HepG2 (cell line): ENCODE results near the gene VNN1. TPM values are rescaled to one million over a fixed set of nuclear protein-coding genes. Genes with fewer than 3 reads are reported as not detected.

Experiments
- ATAC-seq: fragments of 200-7000 bp; cut with Tn5 transposase; 3 replicates; pipeline ENCODE4 v1.9.1; 2020; ENCODE audit warnings: mild to moderate bottlenecking, moderate library complexity
- BruUV-seq: library from RNA; stranded (reverse); fragments of 400-500 nt; replicated peaks from 2 replicates; lab custom pipeline; 2021; lab: Mats Ljungman, UMichigan
- CTCF ChIA-PET: fragments of 300-600 bp; formaldehyde crosslinking; extraction: SDS; loops from one replicate; lab custom pipeline; 2021; ENCODE audit warnings: low total read pairs, inconsistent platforms, low intra/inter-chr PET ratio; lab: Yijun Ruan, JAX
- POLR2A ChIA-PET: fragments of 350-600 bp; sonication (Branson Sonifier 250); formaldehyde crosslinking; loops from one replicate; lab custom pipeline; 2020; ENCODE audit warnings: antibody characterized with exemption, inconsistent platforms; lab: Yijun Ruan, JAX
- DNase-seq: peaks from one replicate; pipeline ENCODE4 v3.0.0-alpha.2; 2015; ENCODE audit warnings: low spot score
- FAIRE-seq: peaks from 3 replicates; lab custom pipeline; 2011; peaks lifted over from hg19 to GRCh38; lab: Jason Lieb, UNC
- H2AFZ ChIP-seq: one replicate; pipeline ENCODE4 v1.6.1; 2011; ENCODE audit warnings: low read length, inconsistent platforms
- H3K27ac ChIP-seq: fragments of 300-600 bp; 3 replicates; pipeline ENCODE4 v1.8.0; 2011; ENCODE audit warnings: mixed run types, mild to moderate bottlenecking, mixed read lengths, low read length, inconsistent platforms; ENCODE audit not compliant: insufficient read depth; ENCODE audit errors: extremely low read length
- H3K27me3 ChIP-seq, 2 experiments: fragments of 200-600 bp in 1 of 2; 2 replicates in 1 of 2; 3 replicates in 1 of 2; pipeline versions ENCODE4 v1.6.0 to v1.8.0; 2011; ENCODE audit warnings: low read length in 2 of 2, mild to moderate bottlenecking in 2 of 2, moderate library complexity in 2 of 2, inconsistent platforms in 1 of 2; ENCODE audit not compliant: insufficient read depth in 2 of 2, control insufficient read depth in 1 of 2
- H3K36me3 ChIP-seq, 2 experiments: fragments of 200-600 bp in 1 of 2; replicated peaks in 1 of 2; 2 replicates in 1 of 2; 3 replicates in 1 of 2; pipeline versions ENCODE4 v1.5.1 to v1.8.0; 2011; ENCODE audit warnings: low read length in 2 of 2, inconsistent platforms in 1 of 2; ENCODE audit not compliant: insufficient read depth in 2 of 2, control insufficient read depth in 1 of 2
- H3K4me1 ChIP-seq: 2 replicates; pipeline ENCODE4 v1.5.1; 2012; ENCODE audit warnings: low read length, inconsistent platforms; ENCODE audit not compliant: insufficient read depth
- H3K4me2 ChIP-seq: 2 replicates; pipeline ENCODE4 v1.6.0; 2011; ENCODE audit warnings: low read depth, low read length, inconsistent platforms
- H3K4me3 ChIP-seq, 3 experiments: fragments of 200-600 bp in 1 of 3; sonication (generic), shearing (Covaris generic) in 1 of 3; replicated peaks in 1 of 3; 2 replicates each; pipeline ENCODE4 v1.5.1; 2011 to 2016; ENCODE audit warnings: low read length in 3 of 3, inconsistent platforms in 2 of 3, low read depth in 2 of 3, mild to moderate bottlenecking in 2 of 3, control low read depth in 1 of 3, mixed read lengths in 1 of 3; ENCODE audit not compliant: insufficient read depth in 1 of 3
- H3K79me2 ChIP-seq: one replicate; pipeline ENCODE4 v1.6.1; 2011; ENCODE audit warnings: low read length, inconsistent platforms; ENCODE audit not compliant: insufficient read depth
- H3K9ac ChIP-seq: 2 replicates; pipeline ENCODE4 v1.6.0; 2011; ENCODE audit warnings: mild to moderate bottlenecking, low read depth, low read length, inconsistent platforms; ENCODE audit not compliant: insufficient read depth
- H3K9me3 ChIP-seq: 2 replicates; pipeline ENCODE4 v1.5.1; 2012; ENCODE audit warnings: mild to moderate bottlenecking, low read length
- H4K20me1 ChIP-seq: 2 replicates; pipeline ENCODE4 v1.6.0; 2011; ENCODE audit warnings: inconsistent platforms, mild to moderate bottlenecking, low read length, moderate library complexity; ENCODE audit not compliant: insufficient read depth
- ARID5B ChIP-seq: IDR thresholded peaks from 2 replicates; pipeline ENCODE4 v1.4.0; 2020; ENCODE audit warnings: mild to moderate bottlenecking, missing genetic modification reagents
- ATF3 ChIP-seq: sonication (generic); formaldehyde crosslinking; IDR thresholded peaks from 2 replicates; pipeline ENCODE4 v1.4.0; 2020; ENCODE audit warnings: missing genetic modification reagents
- CEBPG ChIP-seq: IDR thresholded peaks from 2 replicates; pipeline ENCODE4 v1.6.1; 2016
- ELF1 ChIP-seq: sonication (generic); formaldehyde crosslinking; IDR thresholded peaks from 2 replicates; pipeline ENCODE4 v1.4.0; 2020; ENCODE audit warnings: missing genetic modification reagents
- ELF3 ChIP-seq: IDR thresholded peaks from 2 replicates; pipeline ENCODE4 v1.6.1; 2016; ENCODE audit warnings: missing genetic modification reagents, missing compliant biosample characterization
- ELF4 ChIP-seq: sonication (generic); formaldehyde crosslinking; IDR thresholded peaks from 2 replicates; pipeline ENCODE4 v1.5.0; 2020; ENCODE audit warnings: missing genetic modification reagents, mild to moderate bottlenecking, moderate library complexity, borderline replicate concordance
- EP300 ChIP-seq, 3 experiments: sonication (generic) in 1 of 3; formaldehyde crosslinking in 1 of 3; IDR thresholded peaks; 2 replicates each; pipeline versions ENCODE4 v1.5.1 to v1.6.1; 2011 to 2020; ENCODE audit warnings: low read depth in 2 of 3, low read length in 2 of 3, borderline replicate concordance in 1 of 3, improper control_type of control experiment in 1 of 3, mild to moderate bottlenecking in 1 of 3, missing genetic modification reagents in 1 of 3, moderate library complexity in 1 of 3
- ETV5 ChIP-seq: IDR thresholded peaks from 2 replicates; pipeline ENCODE4 v1.6.1; 2018; ENCODE audit warnings: missing biosample characterization, missing genetic modification reagents, inconsistent platforms, borderline replicate concordance
- FOSL2 ChIP-seq: sonication (generic); formaldehyde crosslinking; IDR thresholded peaks from 2 replicates; pipeline ENCODE4 v1.4.0; 2020; ENCODE audit warnings: missing genetic modification reagents
- GABPA ChIP-seq, 2 experiments: IDR thresholded peaks; 2 replicates each; pipeline ENCODE4 v1.6.1; 2011 to 2016; ENCODE audit warnings: low read depth in 2 of 2, low read length in 1 of 2, missing biosample characterization in 1 of 2, missing genetic modification characterization in 1 of 2
- HMG20A ChIP-seq: IDR thresholded peaks from 2 replicates; pipeline ENCODE4 v1.6.1; 2016; ENCODE audit warnings: borderline replicate concordance
- SOX6 ChIP-seq, 2 experiments: fragments of 450-650 bp in 1 of 2; sonication (generic) in 1 of 2; formaldehyde crosslinking in 1 of 2; IDR thresholded peaks; 2 replicates each; pipeline versions ENCODE4 v1.4.0 to v1.6.1; 2017 to 2020; ENCODE audit warnings: antibody characterized with exemption in 1 of 2, mild to moderate bottlenecking in 1 of 2, missing genetic modification reagents in 1 of 2
- THAP11 ChIP-seq: IDR thresholded peaks from 2 replicates; pipeline ENCODE4 v1.6.1; 2016; ENCODE audit warnings: missing biosample characterization, missing genetic modification reagents
- TRIM24 ChIP-seq: sonication (generic); formaldehyde crosslinking; IDR thresholded peaks from 2 replicates; pipeline ENCODE4 v1.8.0; 2022; ENCODE audit warnings: mild to moderate bottlenecking, missing genetic modification reagents
- ZNF264 ChIP-seq: sonication (generic); formaldehyde crosslinking; IDR thresholded peaks from 2 replicates; pipeline ENCODE4 v1.4.0; 2020; ENCODE audit warnings: missing genetic modification reagents
- ZNF607 ChIP-seq: sonication (generic); formaldehyde crosslinking; IDR thresholded peaks from 2 replicates; pipeline ENCODE4 v1.5.1; 2020; ENCODE audit warnings: missing genetic modification reagents, mild to moderate bottlenecking, borderline replicate concordance
- ZNF644 ChIP-seq: IDR thresholded peaks from 2 replicates; pipeline ENCODE4 v1.6.1; 2016; ENCODE audit warnings: low read depth
- ZNF670 ChIP-seq: sonication (generic); formaldehyde crosslinking; IDR thresholded peaks from 2 replicates; pipeline ENCODE4 v1.8.0; 2022; ENCODE audit warnings: mild to moderate bottlenecking, missing genetic modification reagents, borderline replicate concordance
- ZNF678 ChIP-seq: sonication (generic); formaldehyde crosslinking; IDR thresholded peaks from 2 replicates; pipeline ENCODE4 v1.4.0; 2020; ENCODE audit warnings: mild to moderate bottlenecking, missing genetic modification reagents
- WGBS: methylation state at CpG from one replicate; pipeline ENCODE4 v1.1.6; 2017; ENCODE audit warnings: low lambda C conversion rate; 5-methylcytosine and 5-hydroxymethylcytosine counted together
- in situ Hi-C: cut with HindIII; loops from 2 replicates; pipeline ENCODE4 v1.10.0; 2017; ENCODE audit warnings: low pct_unique_long_range_greater_than_20kb; ENCODE audit not compliant: extremely low pct_ligation_motif_present
- intact Hi-C: fragments of 100-400 bp; cut with micrococcal nuclease; formaldehyde crosslinking; loops from one replicate; pipeline ENCODE4 v1.10.0; 2022; ENCODE audit not compliant: unreplicated experiment
- polyA plus RNA-seq, 8 experiments: library from polyadenylated mRNA; depleted of rRNA in 3 of 8; stranded (reverse) in 7 of 8; unstranded in 1 of 8; fragments of >200 nt; fragmentation: Illumina TruSeq in 4 of 8; extraction: Trizol in 4 of 8; gene quantifications; 2 replicates each; pipeline versions ENCODE4 v1.2.1 to v1.2.3, GENCODE V29; 2011 to 2016; ENCODE audit warnings: low read depth in 4 of 8, missing spikeins in 1 of 8, mixed read lengths in 1 of 8; ENCODE audit not compliant: insufficient read depth in 1 of 8
- total RNA-seq, 5 experiments: library from RNA; depleted of rRNA; stranded (reverse); fragments of >200 nt; fragmentation: Illumina TruSeq; extraction: Trizol; gene quantifications; 2 replicates each; pipeline ENCODE4 v1.2.3, GENCODE V29; 2016; ENCODE audit warnings: low read depth in 1 of 5
- TF ChIP-seq, protein P1 (sequence below), 2 experiments: fragments of 450-650 bp in 1 of 2; sonication (generic) in 1 of 2; formaldehyde crosslinking; IDR thresholded peaks; 2 replicates each; pipeline versions ENCODE4 v1.5.0 to v1.8.0; 2020 to 2022; ENCODE audit warnings: mild to moderate bottlenecking in 1 of 2, missing genetic modification reagents in 1 of 2

The VNN1 gene
- total and polyA plus RNA-seq, 2 of the 13 experiments (the other 11 are each of a cell fraction or from before 2014, with no cell fraction given), result 0.62 to 4.0 TPM

- no peak for FAIRE-seq
- POLR2A ChIA-PET, result interaction anchor here (0.7 to 1.2 kb wide), 3 partner anchors 13 to 65 kb away, joined by 3 to 6 read pairs (median 4); partner anchors contain the start of gene RPS12
- ATAC-seq, result peak; percentile 34; the same call in 1 of the 3 replicates
- peak; percentile 34; the same call in 1 of the 2 replicates for TF ChIP-seq TRIM24 (CRISPR knock-in tag)
- TF ChIP-seq ELF3, result peak; percentile 76; the same call in 1 of the 2 replicates
- no peak for TF ChIP-seq ZNF607 (CRISPR knock-in tag)
- TF ChIP-seq ELF1 (CRISPR knock-in tag), result 0 out of 2 replicates have a peak, but pooled peaks have one; percentile 37
- TF ChIP-seq SOX6 (IDR thresholded peaks at IDR 0.05), result no peak
- peak; percentile 64 for TF ChIP-seq SOX6 (CRISPR knock-in tag; IDR thresholded peaks at IDR 0.05)
- no peak for TF ChIP-seq ZNF678 (CRISPR knock-in tag)
- TF ChIP-seq THAP11 (CRISPR knock-in tag), result 0 out of 2 replicates have a peak, but pooled peaks have one; percentile 34
- peak; percentile 21; the same call in 1 of the 2 replicates for TF ChIP-seq ZNF670 (CRISPR knock-in tag)
- TF ChIP-seq CEBPG (CRISPR knock-in tag), result peak; percentile 69
- peak; percentile 71; the same call in 1 of the 2 replicates for TF ChIP-seq ZNF644
- TF ChIP-seq FOSL2 (CRISPR knock-in tag), result peak; percentile 45
- peak; percentile 68; the same call in 1 of the 2 replicates for TF ChIP-seq ETV5
- TF ChIP-seq ARID5B (CRISPR knock-in tag), result peak; percentile 56
- peak in 1 of 2 experiments; percentile 46; a peak in 1 of 4 replicates for TF ChIP-seq EP300 (IDR thresholded peaks at IDR 0.05; ENCODE audit: low read depth in 2 of 2, low read length in 2 of 2)
- no peak for TF ChIP-seq EP300 (CRISPR knock-in tag; IDR thresholded peaks at IDR 0.05; ENCODE audit: borderline replicate concordance)
- peak; percentile 75; the same call in 1 of the 2 replicates for TF ChIP-seq HMG20A (CRISPR knock-in tag)
- no peak for TF ChIP-seq GABPA (IDR thresholded peaks at IDR 0.05; ENCODE audit: low read depth, low read length)
- peak; percentile 80 for TF ChIP-seq GABPA (CRISPR knock-in tag; IDR thresholded peaks at IDR 0.05; ENCODE audit: low read depth)
- TF ChIP-seq ZNF264 (CRISPR knock-in tag), result no peak
- TF ChIP-seq ELF4, result no peak
- TF ChIP-seq, protein P1, sequence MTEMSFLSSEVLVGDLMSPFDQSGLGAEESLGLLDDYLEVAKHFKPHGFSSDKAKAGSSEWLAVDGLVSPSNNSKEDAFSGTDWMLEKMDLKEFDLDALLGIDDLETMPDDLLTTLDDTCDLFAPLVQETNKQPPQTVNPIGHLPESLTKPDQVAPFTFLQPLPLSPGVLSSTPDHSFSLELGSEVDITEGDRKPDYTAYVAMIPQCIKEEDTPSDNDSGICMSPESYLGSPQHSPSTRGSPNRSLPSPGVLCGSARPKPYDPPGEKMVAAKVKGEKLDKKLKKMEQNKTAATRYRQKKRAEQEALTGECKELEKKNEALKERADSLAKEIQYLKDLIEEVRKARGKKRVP (CRISPR knock-in tag; IDR thresholded peaks at IDR 0.05), result peak in 1 of 2 experiments; percentile 98; a peak in 2 of 4 replicates
- TF ChIP-seq ATF3 (CRISPR knock-in tag), result no peak
Observed at GRCh38 chr6:132749111-132749510, 35.3 kb upstream of the VNN1 start.

More at GRCh38 chr6:132749111-132749510, 35.3 kb upstream of the VNN1 start:
- Histone ChIP-seq H3K9ac (no peak overlapping the region), H4K20me1 (no peaks in the 10 kb centered on the region), H2AFZ (peak overlapping the region; percentile 36), H3K36me3 (no peaks in the 10 kb centered on the region), H3K79me2 (no peaks in the 10 kb centered on the region), H3K9me3 (no peaks in the 10 kb centered on the region), H3K27ac (no peak overlapping the region), H3K4me3 (no peak overlapping the region), H3K4me2 (no peak overlapping the region; the same call in 1 of the 2 replicates), H3K4me1 (no peaks in the 10 kb centered on the region; the same call in 1 of the 2 replicates), H3K27me3 (no peaks in the 10 kb centered on the region)
- no peak for DNase-seq
- 2% methylated on average over 4 of the region's 4 CpGs for WGBS
- no TSS peak for BruUV-seq
- CTCF ChIA-PET, result no interaction called here
- in situ Hi-C loops, result no loop called here
- intact Hi-C loops, result no loop called here
